22Rv1 (cell line): ENCODE measurements around the gene SLC2A4RG.

ENCODE experiments used
- ZFX ChIP-seq: fragments of 450-650 bp; IDR thresholded peaks from 2 replicates; pipeline ENCODE4 v1.6.1; 2017; ENCODE audit warnings: antibody characterized with exemption, borderline replicate concordance
- TF ChIP-seq, protein P1 (sequence below): fragments of 450-650 bp; IDR thresholded peaks from 2 replicates; pipeline ENCODE4 v1.5.1; 2017; ENCODE audit warnings: mild to moderate bottlenecking

DNA sequence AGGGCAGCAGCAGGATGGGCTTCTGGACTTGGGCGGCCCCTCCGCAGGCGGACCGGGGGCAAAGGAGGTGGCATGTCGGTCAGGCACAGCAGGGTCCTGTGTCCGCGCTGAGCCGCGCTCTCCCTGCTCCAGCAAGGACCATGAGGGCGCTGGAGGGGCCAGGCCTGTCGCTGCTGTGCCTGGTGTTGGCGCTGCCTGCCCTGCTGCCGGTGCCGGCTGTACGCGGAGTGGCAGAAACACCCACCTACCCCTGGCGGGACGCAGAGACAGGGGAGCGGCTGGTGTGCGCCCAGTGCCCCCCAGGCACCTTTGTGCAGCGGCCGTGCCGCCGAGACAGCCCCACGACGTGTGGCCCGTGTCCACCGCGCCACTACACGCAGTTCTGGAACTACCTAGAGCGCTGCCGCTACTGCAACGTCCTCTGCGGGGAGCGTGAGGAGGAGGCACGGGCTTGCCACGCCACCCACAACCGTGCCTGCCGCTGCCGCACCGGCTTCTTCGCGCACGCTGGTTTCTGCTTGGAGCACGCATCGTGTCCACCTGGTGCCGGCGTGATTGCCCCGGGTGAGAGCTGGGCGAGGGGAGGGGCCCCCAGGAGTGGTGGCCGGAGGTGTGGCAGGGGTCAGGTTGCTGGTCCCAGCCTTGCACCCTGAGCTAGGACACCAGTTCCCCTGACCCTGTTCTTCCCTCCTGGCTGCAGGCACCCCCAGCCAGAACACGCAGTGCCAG is 42.8 kb upstream of the SLC2A4RG start, which contains the start of gene TNFRSF6B:
- TF ChIP-seq, protein P1, sequence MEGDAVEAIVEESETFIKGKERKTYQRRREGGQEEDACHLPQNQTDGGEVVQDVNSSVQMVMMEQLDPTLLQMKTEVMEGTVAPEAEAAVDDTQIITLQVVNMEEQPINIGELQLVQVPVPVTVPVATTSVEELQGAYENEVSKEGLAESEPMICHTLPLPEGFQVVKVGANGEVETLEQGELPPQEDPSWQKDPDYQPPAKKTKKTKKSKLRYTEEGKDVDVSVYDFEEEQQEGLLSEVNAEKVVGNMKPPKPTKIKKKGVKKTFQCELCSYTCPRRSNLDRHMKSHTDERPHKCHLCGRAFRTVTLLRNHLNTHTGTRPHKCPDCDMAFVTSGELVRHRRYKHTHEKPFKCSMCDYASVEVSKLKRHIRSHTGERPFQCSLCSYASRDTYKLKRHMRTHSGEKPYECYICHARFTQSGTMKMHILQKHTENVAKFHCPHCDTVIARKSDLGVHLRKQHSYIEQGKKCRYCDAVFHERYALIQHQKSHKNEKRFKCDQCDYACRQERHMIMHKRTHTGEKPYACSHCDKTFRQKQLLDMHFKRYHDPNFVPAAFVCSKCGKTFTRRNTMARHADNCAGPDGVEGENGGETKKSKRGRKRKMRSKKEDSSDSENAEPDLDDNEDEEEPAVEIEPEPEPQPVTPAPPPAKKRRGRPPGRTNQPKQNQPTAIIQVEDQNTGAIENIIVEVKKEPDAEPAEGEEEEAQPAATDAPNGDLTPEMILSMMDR: no peak
- TF ChIP-seq ZFX: no peak
